NCI-H146 (cell line): ENCODE results near the gene IRX2.

Experiments used
- DNase-seq: peaks from one replicate; lab custom pipeline; 2025; lab: John Stamatoyannopoulos, UW

The IRX2 gene

GRCh38 chr5:2756211-2757152 is 5.0 kb upstream of the IRX2 start:
- DNase-seq: no peak

DNA sequence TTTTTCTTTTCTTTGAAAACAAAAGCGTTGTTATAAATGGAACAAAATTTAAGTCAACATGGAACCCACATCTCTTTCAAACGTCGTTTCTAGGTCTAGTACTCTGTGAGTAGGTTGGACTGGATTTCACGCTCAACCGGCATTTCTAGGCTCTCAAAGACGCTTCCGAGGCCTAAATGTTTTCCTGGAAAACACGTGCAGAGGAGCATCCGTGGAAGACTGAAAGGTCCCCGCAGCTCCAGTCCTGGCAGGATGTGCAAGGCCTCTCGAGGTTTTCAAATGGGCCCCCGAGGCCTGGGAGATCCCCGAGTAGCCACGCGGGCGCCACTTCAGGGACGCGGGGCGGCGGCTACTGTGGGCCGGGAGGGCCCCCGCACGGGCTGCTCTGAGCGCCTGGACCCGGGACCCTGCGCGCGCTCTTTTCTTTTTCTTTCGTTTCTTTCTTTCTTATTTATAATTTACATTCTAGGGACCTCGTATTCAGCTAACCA is 4.2 kb upstream of the IRX2 start:
- no peak for DNase-seq

DNA sequence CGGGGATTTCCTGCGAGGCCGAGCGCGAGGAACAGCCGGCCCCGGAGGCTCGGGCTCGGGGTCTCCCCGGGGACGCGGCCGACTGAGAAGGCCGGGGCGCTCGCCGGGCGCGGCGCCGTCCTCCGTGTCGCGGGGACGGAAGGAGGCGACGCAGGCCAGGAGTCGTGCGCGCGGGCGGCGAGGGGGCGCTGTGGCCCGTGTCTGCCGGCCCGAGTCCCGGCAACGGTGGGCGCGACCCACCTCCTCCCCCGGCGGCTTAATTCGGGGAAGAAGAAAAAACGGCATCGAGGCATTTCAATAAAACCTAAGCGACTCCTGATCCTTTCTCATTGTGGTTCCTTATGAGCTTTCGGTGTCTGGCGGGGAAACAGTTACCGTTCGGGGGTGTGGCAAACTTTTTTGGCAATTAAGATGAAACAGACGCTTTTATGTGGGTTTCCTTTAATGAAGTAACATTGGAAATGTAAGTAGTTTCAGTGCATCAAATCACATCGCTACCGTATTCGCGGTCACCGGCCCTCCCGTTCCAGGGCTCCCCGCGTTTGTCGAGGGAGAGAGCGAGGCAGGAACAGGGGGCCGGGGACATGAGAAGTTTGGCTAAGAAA is 3.7 kb upstream of the IRX2 start:
- no peak for DNase-seq

DNA sequence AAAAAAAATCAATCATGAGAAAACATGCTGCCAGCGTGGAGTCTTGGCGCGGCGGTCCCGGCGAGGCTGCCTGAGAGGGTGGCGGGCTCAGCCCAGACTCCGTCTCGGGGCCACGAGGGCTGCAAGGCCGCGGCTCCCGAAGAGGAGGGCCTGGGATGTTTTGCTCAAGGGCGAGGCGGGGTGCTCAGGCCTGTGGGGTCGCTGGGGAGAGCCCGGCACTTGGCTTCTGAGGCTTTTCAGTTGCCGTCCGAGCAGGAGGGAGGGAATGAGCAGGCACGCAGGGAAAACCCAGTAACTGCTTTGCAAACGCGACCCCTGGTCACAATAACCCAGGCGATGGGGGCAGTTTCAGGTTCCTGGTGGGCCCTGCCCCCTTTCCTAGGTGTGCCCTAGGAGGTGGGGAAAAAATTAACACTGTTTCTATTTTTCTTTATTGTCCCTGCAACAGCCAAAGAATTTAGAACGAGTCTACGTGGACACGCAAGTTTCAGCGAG is 3.2 kb upstream of the IRX2 start:
- no peak for DNase-seq

GRCh38 chr5:2753452-2754420 is 2.3 kb upstream of the IRX2 start:
- DNase-seq: no peak

GRCh38 chr5:2752821-2753439 is 1.5 kb upstream of the IRX2 start:
- DNase-seq: no peak

- DNase-seq: no peak
Observed at GRCh38 chr5:2752059-2752820, 763 bp upstream of the IRX2 start.

DNA sequence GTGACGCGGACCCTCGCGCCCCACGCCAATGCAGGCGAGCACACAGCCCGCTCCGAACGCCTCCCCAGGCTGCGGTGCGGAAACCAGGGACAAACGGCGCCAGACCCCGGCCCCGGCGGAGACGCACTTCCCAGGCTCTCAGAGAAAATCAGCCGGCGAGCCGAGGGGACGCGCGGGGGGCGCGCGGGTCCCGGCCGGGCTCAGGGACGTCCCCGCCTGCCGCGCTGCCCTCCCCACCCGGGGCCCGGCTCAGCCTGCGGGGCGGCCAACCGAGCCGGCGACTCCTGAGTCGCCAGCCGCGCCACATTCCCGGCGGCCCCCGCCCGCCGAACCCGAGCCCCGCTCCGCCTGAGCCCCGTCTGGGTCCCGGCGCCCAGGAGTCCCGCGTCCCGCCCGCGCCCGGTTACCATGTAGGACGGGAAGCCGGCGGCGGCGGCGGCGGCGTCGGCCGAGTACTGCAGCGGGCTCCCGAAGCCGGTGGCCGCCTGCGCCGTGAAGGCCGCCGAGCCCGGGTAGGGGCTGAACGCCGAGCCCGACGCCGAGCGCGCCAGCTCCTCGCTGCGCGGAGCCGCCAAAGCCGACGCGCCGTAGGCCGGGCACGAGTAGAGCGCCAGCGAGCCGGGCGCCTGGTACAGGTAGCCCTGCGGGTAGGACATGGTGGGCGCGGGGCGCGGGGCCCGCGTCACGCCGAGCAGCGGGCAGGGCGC is 566 bp downstream of the IRX2 start:
- DNase-seq: no peak

DNA sequence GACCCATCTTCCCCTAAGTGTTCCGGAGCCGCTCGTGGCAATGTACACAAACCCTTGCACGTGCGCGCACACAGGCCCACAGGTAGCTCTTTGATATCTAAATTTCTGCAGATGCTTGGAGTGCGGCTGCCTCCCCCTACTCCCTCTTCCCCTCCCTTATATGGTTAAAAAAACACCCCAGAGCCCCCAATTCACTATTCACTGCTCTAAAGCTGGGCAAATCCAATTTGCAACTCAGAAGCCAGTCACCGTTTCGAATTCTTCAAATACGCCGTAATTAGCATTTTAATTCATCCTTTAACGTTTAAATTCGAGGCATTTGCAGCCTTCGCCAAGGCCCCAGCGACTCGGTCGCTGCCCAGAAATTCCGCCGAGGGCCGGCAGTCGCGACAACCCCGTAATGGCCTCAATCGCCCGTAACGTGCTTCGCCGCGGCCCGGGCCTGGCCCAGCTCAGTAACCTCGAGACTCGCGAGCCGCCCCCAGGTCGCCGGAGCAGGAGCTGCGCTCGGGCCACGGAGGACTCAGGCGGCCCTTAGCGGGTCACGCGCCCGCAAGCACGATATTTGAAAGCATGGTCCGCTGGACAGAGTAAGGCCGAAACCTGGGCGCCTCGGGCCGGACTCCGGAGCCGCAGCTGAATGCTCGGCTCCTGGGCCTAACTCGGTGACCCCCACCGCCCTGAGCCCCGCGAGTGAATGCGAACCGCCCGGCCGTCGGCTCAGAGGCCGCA is 1.3 kb downstream of the IRX2 start:
- no peak for DNase-seq

DNA sequence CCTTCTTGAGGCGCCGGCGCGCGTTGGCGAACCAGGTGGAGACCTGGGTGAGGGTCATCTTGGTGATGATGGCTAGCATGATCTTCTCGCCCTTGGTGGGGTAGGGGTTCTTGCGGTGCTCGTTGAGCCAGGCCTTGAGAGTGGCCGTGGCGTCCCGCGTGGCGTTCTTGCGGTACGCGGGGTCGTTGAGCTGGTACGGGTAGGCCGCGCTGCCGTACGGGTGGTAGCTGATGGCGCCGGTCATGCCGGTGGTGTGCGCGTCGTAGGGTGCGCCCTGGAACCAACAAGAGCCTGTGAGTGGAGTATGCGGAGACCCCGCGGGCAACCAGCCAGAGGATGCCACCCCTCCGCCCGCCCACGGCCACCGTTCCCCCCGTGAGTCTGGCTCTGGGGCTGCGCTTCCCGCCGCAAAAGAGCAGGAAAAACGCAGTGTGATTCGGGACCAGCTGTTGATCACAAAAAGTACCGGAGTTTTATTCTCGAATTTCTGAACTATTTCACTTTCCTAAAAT is 1.9 kb downstream of the IRX2 start:
- no peak for DNase-seq

GRCh38 chr5:2748861-2749513 is 2.5 kb downstream of the IRX2 start:
- DNase-seq: no peak

- DNase-seq: no peak
Observed at GRCh38 chr5:2748179-2748860, 3.2 kb downstream of the IRX2 start.

GRCh38 chr5:2747363-2748162 is 3.9 kb downstream of the IRX2 start:
- no peak for DNase-seq

DNA sequence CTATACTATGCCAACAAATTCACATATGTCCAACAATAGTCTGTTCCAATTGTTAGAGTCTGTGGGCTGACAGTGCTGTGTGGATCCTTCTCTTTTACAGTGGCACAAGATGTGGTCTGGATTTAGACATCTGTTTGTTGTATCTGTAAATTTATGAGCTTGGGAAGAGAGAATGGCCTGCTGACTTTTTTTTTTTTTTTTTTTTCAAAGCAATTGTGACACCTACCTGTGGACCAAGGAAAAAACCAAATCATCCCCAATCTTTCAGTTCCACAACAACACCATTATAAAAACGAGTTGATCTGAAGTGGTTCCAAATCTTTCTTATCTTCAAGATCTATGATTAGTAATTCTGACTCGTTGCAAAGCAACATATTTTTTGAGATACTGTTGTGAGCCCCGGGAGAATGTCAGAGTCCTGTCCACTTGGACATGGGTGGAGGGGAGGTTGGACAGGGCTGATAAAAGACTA is 4.9 kb downstream of the IRX2 start:
- DNase-seq: no peak

DNA sequence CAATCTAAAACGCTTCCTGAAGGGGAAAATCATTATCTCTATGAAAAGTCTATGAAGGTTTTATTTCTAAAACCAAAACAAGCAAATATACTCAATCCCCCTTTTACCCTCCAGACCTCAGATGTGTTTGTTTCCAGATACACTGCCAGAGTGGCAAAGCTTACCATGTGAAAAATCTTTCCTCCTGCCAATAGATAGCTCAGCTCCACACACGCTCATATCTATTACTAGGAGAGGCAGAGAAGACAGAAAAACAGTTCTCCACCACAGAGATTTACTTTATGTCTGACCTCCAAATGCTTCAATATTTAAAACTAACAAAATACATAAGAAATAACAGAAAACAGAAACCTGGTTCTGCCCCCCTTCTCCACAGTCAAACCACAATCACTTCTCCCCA is 7.0 kb downstream of the IRX2 start:
- DNase-seq: no peak

DNA sequence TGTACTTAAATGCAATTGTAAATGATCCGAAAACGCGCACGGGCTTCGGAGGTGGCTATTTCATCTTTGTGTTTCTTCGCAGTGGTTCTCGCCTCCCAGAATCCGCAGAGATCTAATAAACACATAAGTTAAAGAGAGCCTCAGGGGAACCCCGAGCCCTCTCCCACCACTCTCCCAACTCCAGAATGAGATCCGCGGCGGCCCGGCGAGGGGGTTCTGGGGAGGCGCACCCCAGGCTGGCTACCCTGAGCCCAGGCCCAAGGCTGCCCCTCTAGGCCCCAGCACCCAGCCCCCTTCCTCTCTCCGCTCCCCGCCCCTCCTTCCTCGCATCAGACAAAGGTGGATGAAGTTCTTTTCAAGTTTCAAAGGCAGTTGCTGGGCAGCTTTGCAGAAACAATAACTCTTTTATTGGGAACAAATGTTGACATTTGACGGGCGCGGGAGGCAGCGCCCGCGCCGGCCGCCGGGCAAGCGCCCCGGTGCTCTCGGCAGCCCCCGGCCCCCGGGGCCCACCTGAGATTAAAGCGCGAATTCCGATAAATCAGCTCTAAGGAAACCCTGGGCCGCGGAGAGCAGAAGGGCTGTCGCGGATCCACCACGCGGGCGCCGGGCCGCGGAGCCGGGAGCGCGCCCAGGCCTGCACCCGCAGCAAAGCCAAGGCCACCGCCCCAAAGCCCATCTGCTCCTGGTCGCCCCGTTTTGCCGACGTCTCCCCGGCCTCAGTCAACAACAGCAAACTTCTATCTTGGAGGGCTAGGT is 8.4 kb downstream of the IRX2 start:
- DNase-seq: no peak
